Trophoblast cell (in vitro differentiated cells and primary cell): Measurements from ENCODE around the gene ATG4D. TPM values are rescaled to one million over a fixed set of nuclear protein-coding genes. Genes with fewer than 3 reads are reported as not detected.
A peak's percentile ranks its signal among the peaks of the same experiment; 100 is the strongest.

Source experiments
- DNase-seq, 2 donors: peaks; one replicate each; pipeline ENCODE4 v3.0.0-alpha.2; 2016
- H2AFZ ChIP-seq: 2 replicates; pipeline ENCODE4 v1.6.1; 2013; ENCODE audit warnings: low read length, moderate library complexity, mild to moderate bottlenecking; ENCODE audit not compliant: insufficient read depth, poor library complexity
- H2AK5ac ChIP-seq: 2 replicates; pipeline ENCODE4 v1.6.1; 2013; ENCODE audit warnings: mild to moderate bottlenecking, low read length
- H2BK120ac ChIP-seq: 2 replicates; pipeline ENCODE4 v1.6.1; 2013; ENCODE audit warnings: low read length, mild to moderate bottlenecking, moderate library complexity; ENCODE audit not compliant: insufficient read depth, poor library complexity
- H2BK12ac ChIP-seq: 2 replicates; pipeline ENCODE4 v1.6.1; 2013; ENCODE audit warnings: mild to moderate bottlenecking, low read length, moderate library complexity
- H2BK5ac ChIP-seq: 2 replicates; pipeline ENCODE4 v1.6.1; 2013; ENCODE audit warnings: low read length, low read depth, moderate library complexity, mild to moderate bottlenecking; ENCODE audit not compliant: poor library complexity
- H3K14ac ChIP-seq: 2 replicates; pipeline ENCODE4 v1.6.1; 2013; ENCODE audit warnings: mild to moderate bottlenecking, low read length
- H3K18ac ChIP-seq: 2 replicates; pipeline ENCODE4 v1.6.1; 2013; ENCODE audit warnings: mild to moderate bottlenecking, low read length
- H3K23ac ChIP-seq: 2 replicates; pipeline ENCODE4 v1.6.1; 2013; ENCODE audit warnings: low read length
- H3K27ac ChIP-seq: 2 replicates; pipeline ENCODE4 v1.5.1; 2013; ENCODE audit warnings: low read depth, mild to moderate bottlenecking, inconsistent platforms, low read length, moderate library complexity
- H3K27me3 ChIP-seq: 2 replicates; pipeline ENCODE4 v1.6.1; 2013; ENCODE audit warnings: inconsistent platforms, mild to moderate bottlenecking, low read length, moderate library complexity; ENCODE audit not compliant: insufficient read depth
- H3K36me3 ChIP-seq, 2 experiments: 1 replicate in 1 of 2; 2 replicates in 1 of 2; pipeline ENCODE4 v1.6.1; 2013; ENCODE audit warnings: low read length in 2 of 2, mild to moderate bottlenecking in 2 of 2, moderate library complexity in 1 of 2; ENCODE audit not compliant: insufficient read depth in 2 of 2, control insufficient read depth in 1 of 2
- H3K4ac ChIP-seq: 2 replicates; pipeline ENCODE4 v1.6.1; 2013; ENCODE audit warnings: low read depth, mild to moderate bottlenecking, low read length, moderate library complexity
- H3K4me1 ChIP-seq, 2 experiments: 1 replicate in 1 of 2; 2 replicates in 1 of 2; pipeline ENCODE4 v1.6.1; 2013; ENCODE audit warnings: low read length in 2 of 2, mild to moderate bottlenecking in 2 of 2, moderate library complexity in 1 of 2; ENCODE audit not compliant: insufficient read depth in 2 of 2, control insufficient read depth in 1 of 2
- H3K4me2 ChIP-seq: 2 replicates; pipeline ENCODE4 v1.6.1; 2013; ENCODE audit warnings: inconsistent platforms, mild to moderate bottlenecking, low read length, moderate library complexity
- H3K4me3 ChIP-seq: 2 replicates; pipeline ENCODE4 v1.5.1; 2013; ENCODE audit warnings: mild to moderate bottlenecking, low read depth, low read length, inconsistent platforms
- H3K79me1 ChIP-seq: one replicate; pipeline ENCODE4 v1.6.1; 2013; ENCODE audit warnings: low read length
- H3K79me2 ChIP-seq: 2 replicates; pipeline ENCODE4 v1.6.1; 2013; ENCODE audit warnings: low read length, mild to moderate bottlenecking; ENCODE audit not compliant: control insufficient read depth, insufficient read depth, poor library complexity
- H3K9ac ChIP-seq: 2 replicates; pipeline ENCODE4 v1.6.1; 2013; ENCODE audit warnings: mild to moderate bottlenecking, low read length
- H3K9me3 ChIP-seq: 2 replicates; pipeline ENCODE4 v1.6.1; 2013; ENCODE audit warnings: low read depth, mild to moderate bottlenecking, control low read depth, inconsistent platforms, low read length; ENCODE audit not compliant: insufficient read depth
- H4K12ac ChIP-seq: 2 replicates; pipeline ENCODE4 v1.6.1; 2013; ENCODE audit warnings: low read depth, mild to moderate bottlenecking, low read length, moderate library complexity
- H4K8ac ChIP-seq: 2 replicates; pipeline ENCODE4 v1.6.1; 2013; ENCODE audit warnings: low read depth, mild to moderate bottlenecking, low read length, moderate library complexity
- H4K91ac ChIP-seq: one replicate; pipeline ENCODE4 v1.6.1; 2013; ENCODE audit warnings: low read depth, mild to moderate bottlenecking, low read length, moderate library complexity
- WGBS: extraction: QIAGEN DNeasy Blood & Tissue Kit; methylation state at CpG from one replicate; pipeline ENCODE4 v1.1.7; 2013; ENCODE audit warnings: missing lambda C conversion rate; ENCODE audit not compliant: insufficient read length, insufficient coverage; ENCODE audit errors: extremely low coverage; 5-methylcytosine and 5-hydroxymethylcytosine counted together
- polyA plus RNA-seq: library from polyadenylated mRNA; stranded (reverse); fragments of 200-250 nt; gene quantifications from 2 replicates; pipeline ENCODE4 v1.2.3, GENCODE V29; 2013

ATG4D gene
- polyA plus RNA-seq, result 14.1 and 14.7 TPM in 2 replicates

DNA sequence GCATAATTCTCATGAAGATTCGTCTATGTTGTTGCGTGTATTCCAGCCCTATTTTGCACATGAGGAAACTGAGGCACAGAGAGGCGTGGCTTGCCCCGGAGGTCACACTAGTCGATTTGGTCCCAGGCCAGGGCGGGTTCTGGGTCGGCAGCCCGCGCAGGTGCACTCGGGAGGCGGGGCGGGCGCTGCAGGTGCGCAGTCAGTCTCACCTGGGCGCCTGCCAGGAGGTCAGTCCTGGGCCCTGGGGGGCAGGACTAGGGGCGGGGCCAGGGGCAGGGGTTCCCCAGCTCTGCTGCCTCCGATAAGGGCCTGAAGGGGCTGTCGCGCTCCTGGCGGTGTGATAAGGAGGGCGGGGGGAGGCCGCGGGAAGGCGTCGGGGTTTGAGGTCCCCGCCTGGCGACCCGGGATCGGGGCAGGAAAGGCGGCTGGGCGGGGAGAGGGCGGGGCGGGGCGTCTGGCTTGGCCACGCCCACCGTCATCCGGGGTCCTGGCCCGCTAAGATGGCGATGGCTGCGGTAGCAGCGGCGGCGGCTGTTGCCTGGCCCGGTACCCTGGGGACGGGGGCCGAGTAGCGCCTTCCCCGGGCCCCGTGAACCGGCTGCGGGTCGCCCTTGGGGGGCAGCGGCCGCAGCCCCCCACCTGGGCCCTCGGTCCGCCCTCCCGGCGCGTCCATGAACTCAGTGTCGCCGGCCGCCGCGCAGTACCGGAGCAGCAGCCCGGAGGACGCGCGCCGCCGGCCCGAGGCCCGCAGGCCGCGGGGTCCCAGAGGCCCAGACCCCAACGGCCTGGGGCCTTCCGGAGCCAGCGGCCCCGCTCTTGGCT lies at the start of gene ATG4D:
Gene ATG4D (plus strand): TSS at position 485 of the 822 bp plus-strand sequence. CDS start 187 bp downstream, at position 672.
- H3K9me3 ChIP-seq, result no peaks in the 10 kb centered on the region
- H2BK5ac ChIP-seq, result peak within 1 kb of the TSS; percentile 68
- H2AFZ ChIP-seq, result peak within 1 kb of the TSS; percentile 97
- peaks cover 10 to 12% of the 10 kb centered on the region in 2 experiments for H3K36me3 ChIP-seq
- peak within 1 kb of the TSS; percentile 94 for H4K8ac ChIP-seq
- no CpG with 5 or more reads among the region's 79 CpGs for WGBS
- peak within 1 kb of the TSS; percentile 68 for H2BK120ac ChIP-seq
- peak within 1 kb of the TSS; percentile 94 for H4K12ac ChIP-seq
- H4K91ac ChIP-seq, result peak within 1 kb of the TSS; percentile 89
- peak within 1 kb of the TSS; percentile 86 for H3K4me2 ChIP-seq
- peaks cover 6% of the 10 kb centered on the region for H3K79me2 ChIP-seq
- no peaks in the 10 kb centered on the region for H3K27me3 ChIP-seq
- H3K9ac ChIP-seq, result peak within 1 kb of the TSS; percentile 76
- peak within 1 kb of the TSS; percentile 90 for H3K4ac ChIP-seq
- H2BK12ac ChIP-seq, result no peak within 1 kb of the TSS
- no peak within 1 kb of the TSS for H3K27ac ChIP-seq
- peak within 1 kb of the TSS; percentile 93 for H3K18ac ChIP-seq
- peak; percentile 64 to 78 for DNase-seq
- no peak within 1 kb of the TSS for H3K23ac ChIP-seq
- peak within 1 kb of the TSS; percentile 86 for H3K14ac ChIP-seq
- H3K4me1 ChIP-seq, result peaks cover 4 to 6% of the 10 kb centered on the region in 2 experiments
- H2AK5ac ChIP-seq, result peak within 1 kb of the TSS; percentile 76
- H3K79me1 ChIP-seq, result peaks cover 5% of the 10 kb centered on the region
- H3K4me3 ChIP-seq, result peak within 1 kb of the TSS; percentile 82

DNA sequence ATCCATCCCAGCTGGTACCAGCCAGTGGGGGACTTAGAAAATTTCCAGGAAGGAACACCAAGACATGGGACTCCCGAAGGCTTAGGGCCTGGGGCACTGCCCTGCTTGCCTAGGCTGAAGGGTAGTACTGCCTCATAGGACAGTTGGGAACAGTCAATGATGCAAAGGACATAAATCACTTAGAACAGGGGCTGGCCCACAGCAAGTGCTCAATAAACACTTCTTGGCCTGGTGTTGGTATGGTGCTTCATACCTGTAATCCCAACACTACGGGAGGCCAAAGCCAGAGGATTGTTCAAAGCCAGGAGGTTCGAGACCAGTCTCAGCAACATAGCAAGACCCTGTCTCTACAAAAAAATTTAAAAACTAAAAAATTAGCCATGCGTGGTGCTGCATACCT lies 46.3 kb upstream of the ATG4D start:
- Histone ChIP-seq H3K4me3 (no peak overlapping the region), H3K4me2 (no peak overlapping the region), H3K27ac (no peak overlapping the region), H4K91ac (no peak overlapping the region), H3K79me1 (peaks cover 7% of the 10 kb centered on the region), H2AFZ (no peak overlapping the region), H2AK5ac (no peak overlapping the region), H2BK5ac (no peak overlapping the region), H3K27me3 (no peaks in the 10 kb centered on the region), H3K4ac (no peak overlapping the region), H3K18ac (no peak overlapping the region), H2BK12ac (no peak overlapping the region), H3K14ac (no peak overlapping the region), H3K79me2 (peaks cover 10% of the 10 kb centered on the region), H4K12ac (no peak overlapping the region), H3K9ac (no peak overlapping the region), H3K36me3 (peaks cover 31 to 36% of the 10 kb centered on the region in 2 experiments), H2BK120ac (no peak overlapping the region), H3K9me3 (peaks cover 3% of the 10 kb centered on the region), H3K23ac (no peak overlapping the region), H3K4me1 (peaks cover 8% of the 10 kb centered on the region in 2 experiments), H4K8ac (no peak overlapping the region)
- no CpG with 5 or more reads among the region's 4 CpGs for WGBS
- no peak for DNase-seq

DNA sequence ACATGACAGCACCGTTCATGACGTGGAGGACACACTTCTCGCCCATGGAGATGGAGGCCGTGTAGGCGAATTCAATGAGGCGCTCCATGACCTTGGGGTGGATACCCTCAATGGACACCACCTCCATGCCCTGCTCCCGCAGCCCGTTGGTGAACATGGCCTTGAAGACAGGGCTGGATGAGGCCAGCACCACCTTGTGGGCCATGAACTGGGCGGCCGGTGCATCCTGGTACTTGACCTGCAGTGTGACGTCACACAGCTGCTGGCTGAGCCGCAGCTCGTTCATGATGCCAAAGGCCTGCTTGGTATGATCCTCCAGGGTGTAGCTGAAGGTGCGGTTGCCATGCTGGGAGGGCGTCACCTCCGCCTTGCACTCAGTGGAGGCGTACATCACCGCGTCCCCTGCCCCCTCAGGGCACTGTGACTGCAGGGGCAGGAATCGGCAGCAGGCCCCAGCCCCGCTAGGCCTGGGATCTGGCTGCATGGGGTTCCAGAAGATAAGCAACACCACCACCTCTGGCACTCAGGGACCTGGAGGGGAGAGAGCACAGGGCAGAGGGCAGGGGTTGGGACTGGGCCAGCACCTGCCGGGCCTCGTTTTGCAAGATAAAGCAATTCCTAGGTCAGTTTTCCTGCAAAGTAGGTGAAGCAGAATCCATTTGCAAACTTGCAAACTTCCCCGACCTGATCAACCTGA lies 44.0 kb upstream of the ATG4D start:
- peak overlapping the region; percentile 70 for H3K4ac ChIP-seq
- peaks cover 3% of the 10 kb centered on the region for H3K9me3 ChIP-seq
- H4K91ac ChIP-seq, result no peak overlapping the region
- H4K12ac ChIP-seq, result no peak overlapping the region
- H3K18ac ChIP-seq, result no peak overlapping the region
- no peak overlapping the region for H3K4me2 ChIP-seq
- peaks cover 17% of the 10 kb centered on the region for H3K79me2 ChIP-seq
- H2AFZ ChIP-seq, result no peak overlapping the region
- peaks cover 17% of the 10 kb centered on the region for H3K79me1 ChIP-seq
- peaks cover 8 to 10% of the 10 kb centered on the region in 2 experiments for H3K4me1 ChIP-seq
- no CpG with 5 or more reads among the region's 24 CpGs for WGBS
- H3K27ac ChIP-seq, result no peak overlapping the region
- H3K36me3 ChIP-seq, result peaks cover 24 to 31% of the 10 kb centered on the region in 2 experiments
- H3K14ac ChIP-seq, result no peak overlapping the region
- no peaks in the 10 kb centered on the region for H3K27me3 ChIP-seq
- H3K9ac ChIP-seq, result no peak overlapping the region
- H4K8ac ChIP-seq, result no peak overlapping the region
- no peak overlapping the region for H3K23ac ChIP-seq
- H2BK120ac ChIP-seq, result no peak overlapping the region
- no peak for DNase-seq
- H2BK5ac ChIP-seq, result no peak overlapping the region
- peak overlapping the region; percentile 15 for H3K4me3 ChIP-seq
- H2AK5ac ChIP-seq, result no peak overlapping the region
- H2BK12ac ChIP-seq, result no peak overlapping the region

DNA sequence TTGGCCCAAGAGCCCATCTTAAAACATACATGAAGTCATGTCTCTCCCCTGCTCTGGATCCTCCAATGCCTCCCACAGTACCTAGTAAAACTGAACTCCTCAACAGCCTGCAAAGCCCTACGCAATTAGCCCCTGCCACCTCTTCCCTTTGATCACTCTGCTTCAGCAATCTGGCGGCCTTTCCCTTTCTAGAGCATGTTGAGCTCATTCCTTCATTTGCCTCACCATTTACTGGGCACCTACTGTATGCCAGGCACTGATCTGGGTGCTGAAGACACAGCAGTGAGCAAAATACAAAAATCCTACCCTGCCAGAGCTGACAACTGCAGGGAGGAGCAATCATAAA lies 43.5 kb upstream of the ATG4D start:
- Histone ChIP-seq H3K27me3 (no peaks in the 10 kb centered on the region), H2AK5ac (no peak overlapping the region), H3K4me1 (peaks cover 8 to 10% of the 10 kb centered on the region in 2 experiments), H3K9ac (no peak overlapping the region), H3K4ac (peak overlapping the region; percentile 70), H3K27ac (no peak overlapping the region), H2BK5ac (no peak overlapping the region), H3K14ac (no peak overlapping the region), H2BK120ac (no peak overlapping the region), H3K4me2 (no peak overlapping the region), H3K79me1 (peaks cover 17% of the 10 kb centered on the region), H4K12ac (peak overlapping the region; percentile 55), H4K8ac (no peak overlapping the region), H3K23ac (no peak overlapping the region), H4K91ac (no peak overlapping the region), H3K9me3 (peaks cover 3% of the 10 kb centered on the region), H3K36me3 (peaks cover 21 to 26% of the 10 kb centered on the region in 2 experiments), H3K18ac (peak overlapping the region; percentile 29), H2AFZ (no peak overlapping the region), H3K4me3 (no peak overlapping the region), H2BK12ac (no peak overlapping the region), H3K79me2 (peaks cover 17% of the 10 kb centered on the region)
- DNase-seq, result no peak
- no CpG with 5 or more reads among the region's 2 CpGs for WGBS
